ENCODE measurements around the gene ZFYVE21.

Gene ZFYVE21

DNA sequence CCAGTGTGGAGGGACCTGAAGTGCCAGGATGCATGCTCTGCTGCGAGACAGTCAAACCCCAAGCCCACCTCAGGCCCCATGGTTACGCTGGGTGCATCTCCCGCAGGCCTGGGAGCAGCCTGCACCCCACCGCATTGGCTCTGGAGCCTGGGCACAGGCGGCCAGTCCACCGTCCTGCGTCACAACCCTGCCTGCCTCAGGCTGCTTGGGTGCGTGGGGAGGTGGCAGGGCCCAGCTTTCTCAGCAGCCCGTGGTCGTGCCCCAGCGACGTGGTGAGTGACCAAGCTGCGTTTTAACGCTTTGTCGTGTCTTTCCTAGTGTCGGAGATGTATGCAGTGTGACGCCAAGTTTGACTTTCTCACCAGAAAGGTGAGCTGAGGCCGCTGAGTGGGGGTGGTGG is 10.9 kb downstream of the ZFYVE21 start:
- DNase-seq, result no peak

GRCh38 chr14:103727313-103727980 is 11.8 kb downstream of the ZFYVE21 start:
- DNase-seq, result no peak

- no peak for DNase-seq
Observed at GRCh38 chr14:103728141-103728540, 12.5 kb downstream of the ZFYVE21 start.

DNA sequence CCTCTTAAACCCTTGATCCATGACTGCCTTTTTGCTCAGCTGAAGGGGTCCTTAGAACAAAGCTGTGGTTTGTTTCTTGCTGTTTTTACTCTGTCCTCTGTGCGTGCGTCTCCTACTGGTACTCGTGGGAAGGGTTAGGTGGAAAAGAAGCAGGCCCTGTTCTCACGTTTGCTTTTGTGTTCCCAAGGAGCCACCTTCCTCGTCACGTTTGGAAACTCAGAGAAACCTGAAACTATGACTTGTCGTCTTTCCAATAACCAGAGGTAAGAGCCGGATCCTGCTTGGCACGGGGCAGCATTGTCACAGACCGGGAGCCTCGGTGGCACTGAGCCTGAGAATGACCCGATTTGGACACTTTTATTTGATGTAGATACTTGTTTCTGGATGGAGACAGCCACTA is 13.1 kb downstream of the ZFYVE21 start:
- DNase-seq, result no peak

GRCh38 chr14:103729496-103730448 is 14.2 kb downstream of the ZFYVE21 start:
- no peak for DNase-seq

- DNase-seq, result no peak
Observed at GRCh38 chr14:103730490-103731035, 15.0 kb downstream of the ZFYVE21 start.

GRCh38 chr14:103731481-103731880 is 15.9 kb downstream of the ZFYVE21 start:
- no peak for DNase-seq

DNA sequence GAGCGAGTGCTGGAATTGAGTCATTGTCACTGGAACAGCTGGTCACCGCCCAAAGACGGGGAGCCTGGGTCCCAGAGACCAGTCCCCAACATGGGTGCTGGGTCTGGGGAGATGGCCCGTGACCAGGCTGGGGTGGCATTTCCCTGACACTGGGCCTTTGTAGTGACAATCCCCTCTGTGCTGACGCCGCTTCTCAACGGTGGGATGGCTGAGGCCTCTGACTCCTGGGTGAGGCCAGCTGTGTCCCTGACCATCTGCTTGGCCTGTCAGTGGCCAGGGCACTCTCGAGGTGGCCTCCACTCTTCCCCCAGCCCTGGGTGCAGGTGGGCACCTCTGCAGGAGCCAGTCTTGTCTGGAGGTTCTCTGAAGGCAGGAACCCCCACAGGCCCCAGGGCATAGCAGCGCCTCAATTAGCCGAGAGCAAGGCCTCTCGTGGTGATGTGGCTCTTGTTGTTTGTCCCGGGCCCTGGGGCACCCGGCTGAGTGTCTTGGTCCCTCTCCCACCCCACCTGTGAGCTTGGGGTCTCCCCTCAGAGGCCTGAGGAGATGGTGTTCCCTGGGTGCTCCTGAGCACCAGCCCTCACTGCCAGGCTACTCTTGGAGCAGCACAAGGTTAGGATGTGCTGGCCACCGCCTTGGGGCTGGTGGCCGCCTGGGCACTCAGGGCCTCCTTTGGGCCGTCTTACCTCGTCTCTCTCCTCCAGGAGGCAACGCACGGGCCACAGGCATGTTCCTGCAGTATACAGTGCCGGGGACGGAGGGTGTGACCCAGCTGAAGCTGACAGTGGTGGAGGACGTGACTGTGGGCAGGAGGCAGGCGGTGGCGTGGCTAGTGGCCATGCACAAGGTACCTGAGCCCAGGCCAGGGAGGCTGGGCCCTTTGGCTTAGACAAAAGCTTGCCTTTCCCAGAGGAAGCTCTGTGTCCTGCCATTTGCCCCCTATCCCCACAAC is 16.6 kb downstream of the ZFYVE21 start:
- no peak for DNase-seq

- no peak for DNase-seq
Observed at GRCh38 chr14:103732868-103733620, 17.4 kb downstream of the ZFYVE21 start.

DNA sequence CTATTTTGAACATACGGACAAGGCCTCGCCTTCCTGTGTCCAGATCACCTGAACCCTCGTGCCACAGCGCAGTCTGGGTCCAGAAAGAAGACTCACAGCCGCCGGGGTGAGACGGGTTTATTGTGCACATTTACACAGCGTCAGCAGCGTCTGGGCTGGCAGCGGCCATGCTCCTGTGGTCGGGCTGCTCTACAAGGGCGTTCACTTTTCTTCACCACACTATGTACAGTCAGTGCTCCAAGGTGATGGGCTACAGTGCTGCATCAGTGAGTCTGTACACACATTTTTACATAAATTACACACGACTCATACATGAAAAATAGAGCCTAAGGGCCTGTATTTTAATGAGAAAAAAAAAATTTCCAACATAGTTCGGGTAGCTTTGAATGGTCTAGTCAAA is 18.0 kb downstream of the ZFYVE21 start:
- no peak for DNase-seq

DNA sequence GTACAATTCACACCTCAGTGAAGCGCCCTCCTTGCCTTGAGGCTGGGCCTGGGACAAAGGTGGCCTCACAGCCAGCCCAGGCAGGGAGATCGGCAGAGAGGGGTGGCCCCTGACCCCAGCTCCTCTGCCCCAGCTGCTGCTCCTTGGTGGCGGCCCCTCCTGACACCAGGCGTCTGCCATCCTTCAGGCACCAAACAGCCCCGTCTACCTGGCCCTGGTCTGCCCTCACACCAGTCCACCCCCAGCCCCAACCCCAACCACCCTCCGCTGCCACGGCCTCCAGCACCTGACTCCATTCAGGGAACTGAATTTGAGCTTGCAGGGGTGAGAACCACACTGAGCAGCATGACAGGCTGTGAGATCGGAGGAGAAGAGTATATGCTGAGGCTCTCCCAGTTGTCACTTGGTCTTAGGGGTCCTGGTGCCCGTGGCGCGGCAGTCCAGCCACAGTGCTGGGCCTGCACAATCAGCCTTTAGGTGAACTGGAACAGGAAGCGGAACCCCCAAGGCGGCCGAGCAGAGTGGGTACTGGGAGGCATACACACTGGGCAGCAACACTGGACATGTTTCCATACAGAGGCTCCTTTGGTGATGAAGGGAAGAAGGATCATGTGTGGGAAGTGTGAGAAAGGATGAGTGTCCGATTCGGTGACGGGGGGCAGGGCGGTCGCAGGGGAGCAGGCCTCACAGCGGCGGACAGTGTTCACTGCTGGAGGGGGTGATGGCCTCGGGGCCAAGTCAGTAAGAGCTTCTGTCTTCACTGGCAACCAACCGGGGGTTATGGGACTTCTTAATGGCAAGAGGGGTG is 18.7 kb downstream of the ZFYVE21 start:
- DNase-seq, result no peak

- no peak for DNase-seq
Observed at GRCh38 chr14:103735022-103735421, 19.4 kb downstream of the ZFYVE21 start.

- DNase-seq, result no peak
Observed at GRCh38 chr14:103735439-103735814, 19.8 kb downstream of the ZFYVE21 start.

GRCh38 chr14:103735815-103736545 is 20.4 kb downstream of the ZFYVE21 start:
- DNase-seq, result no peak

GRCh38 chr14:103736546-103737431 is 21.2 kb downstream of the ZFYVE21 start:
- no peak for DNase-seq

DNA sequence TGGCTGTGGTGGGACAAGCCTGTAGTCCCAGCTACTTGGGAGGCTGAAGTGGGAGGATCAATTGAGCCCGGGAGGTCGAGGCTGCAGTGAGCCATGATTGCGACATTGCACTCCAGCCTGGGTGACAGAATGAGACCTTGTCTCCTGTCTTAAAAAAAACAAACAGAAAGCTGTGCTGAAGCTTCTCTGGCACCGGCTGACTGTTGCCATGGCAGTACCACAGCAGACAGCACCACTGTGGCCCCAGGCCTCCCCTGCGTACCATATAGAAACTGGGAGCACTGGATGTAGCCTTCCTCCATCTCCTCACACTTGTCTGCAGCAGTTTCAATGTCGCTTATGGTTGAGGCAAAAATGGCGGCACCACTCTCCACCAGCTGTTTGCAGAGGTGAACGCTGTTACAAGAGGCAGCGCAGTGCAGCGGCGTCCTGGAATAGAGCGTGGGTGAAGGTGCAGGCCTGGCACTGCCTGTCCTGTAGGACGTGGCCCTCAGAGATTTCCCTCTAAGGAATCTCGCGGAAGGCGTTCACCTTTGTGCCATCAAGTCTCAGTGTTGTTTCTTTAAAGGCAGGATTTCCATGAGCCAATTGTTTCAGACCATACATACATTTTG is 21.9 kb downstream of the ZFYVE21 start:
- no peak for DNase-seq

GRCh38 chr14:103738166-103738565 is 22.6 kb downstream of the ZFYVE21 start:
- no peak for DNase-seq

DNA sequence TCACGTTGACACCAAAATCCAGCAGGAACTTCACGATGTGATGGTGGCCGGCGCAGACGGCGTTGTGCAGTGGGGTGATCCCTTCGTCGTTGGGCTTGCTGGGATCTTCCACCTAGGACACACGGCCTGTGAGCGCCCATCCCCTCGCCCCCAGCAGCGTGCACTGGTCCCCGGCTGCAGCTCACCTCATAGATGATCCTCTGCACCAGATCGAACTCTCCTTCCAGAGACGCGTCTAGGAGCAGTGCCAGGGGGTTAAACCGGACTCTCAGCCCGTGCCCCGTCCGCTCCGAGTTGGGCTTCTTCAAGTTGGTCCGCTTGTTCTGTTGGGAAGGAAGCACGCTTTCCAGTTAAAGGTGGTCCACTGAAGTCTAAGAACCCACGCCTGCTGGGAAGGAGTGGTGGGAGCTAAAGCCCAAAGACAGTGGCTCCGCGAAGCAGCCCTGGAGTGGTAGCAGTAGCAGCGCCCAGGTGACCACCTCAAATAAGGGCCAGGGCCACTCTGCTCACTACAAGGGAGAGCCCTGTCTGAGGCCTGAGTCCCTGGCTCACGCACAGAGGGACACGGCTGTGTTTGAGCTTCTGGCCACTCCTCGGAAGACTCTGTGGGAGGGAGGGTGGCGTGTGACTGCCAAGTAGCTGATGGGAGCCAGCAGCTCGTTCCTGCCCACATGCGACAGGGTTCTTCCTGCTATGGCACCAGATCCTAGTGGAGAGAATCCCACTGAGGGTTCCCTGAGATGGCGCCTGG is 23.3 kb downstream of the ZFYVE21 start:
- DNase-seq, result no peak

Data from kidney glomerular epithelial cell (primary cell).